A673 (cell line): ENCODE data around the gene ITCH.

ENCODE experiments used
- CTCF ChIP-seq: fragments of 300-800, 200-600 bp; sonication (generic); conservative IDR thresholded peaks from 2 replicates; pipeline ENCODE4 v1.5.1; 2017; ENCODE audit warnings: low read depth, mild to moderate bottlenecking, antibody characterized with exemption, low read length, moderate library complexity, mixed read lengths
- EZH2 ChIP-seq: fragments of 200-600 bp; sonication (generic); IDR thresholded peaks from 2 replicates; pipeline ENCODE4 v1.6.1; 2017; ENCODE audit warnings: borderline replicate concordance, low read depth, mild to moderate bottlenecking, mixed read lengths, antibody characterized with exemption, low read length; ENCODE audit not compliant: poor library complexity, severe bottlenecking

- TF ChIP-seq CTCF (no peak), EZH2 (no peak)
These were observed 76.1 kb downstream of the ITCH start for GRCh38 chr20:34439168-34439567.
